H9 (cell line): ENCODE data around the gene SCFD2. TPM values are rescaled to one million over a fixed set of nuclear protein-coding genes. Genes with fewer than 3 reads are reported as not detected.

Experiments used
- DNase-seq: peaks from one replicate; pipeline ENCODE4 v3.0.0-alpha.2; 2017
- H2AFZ ChIP-seq: one replicate; pipeline ENCODE4 v1.6.1; 2013; ENCODE audit warnings: mild to moderate bottlenecking, low read length, control low read depth, moderate library complexity
- H2AK5ac ChIP-seq: 2 replicates; pipeline ENCODE4 v1.6.1; 2013; ENCODE audit warnings: low read length, control low read depth, mixed read lengths; ENCODE audit not compliant: insufficient read length
- H2BK120ac ChIP-seq: one replicate; pipeline ENCODE4 v1.6.1; 2013; ENCODE audit warnings: low read depth, mild to moderate bottlenecking, low read length, control low read depth, inconsistent platforms; ENCODE audit not compliant: poor library complexity, severe bottlenecking
- H2BK12ac ChIP-seq: 2 replicates; pipeline ENCODE4 v1.6.1; 2013; ENCODE audit warnings: low read length, control low read depth, mixed read lengths, low read depth; ENCODE audit not compliant: insufficient read length
- H2BK15ac ChIP-seq: 2 replicates; pipeline ENCODE4 v1.6.1; 2013; ENCODE audit warnings: low read depth, low read length, control low read depth
- H2BK20ac ChIP-seq: one replicate; pipeline ENCODE4 v1.6.1; 2013; ENCODE audit warnings: low read depth, mild to moderate bottlenecking, low read length, control low read depth, inconsistent platforms; ENCODE audit not compliant: poor library complexity, severe bottlenecking
- H2BK5ac ChIP-seq: 2 replicates; pipeline ENCODE4 v1.6.1; 2013; ENCODE audit warnings: low read length, control low read depth, mixed read lengths; ENCODE audit not compliant: insufficient read length
- H3K14ac ChIP-seq: 2 replicates; pipeline ENCODE4 v1.6.1; 2013; ENCODE audit warnings: low read length, control low read depth; ENCODE audit not compliant: insufficient read depth
- H3K18ac ChIP-seq: 2 replicates; pipeline ENCODE4 v1.6.1; 2013; ENCODE audit warnings: low read depth, mild to moderate bottlenecking, mixed read lengths, low read length, control low read depth; ENCODE audit not compliant: insufficient read length
- H3K23ac ChIP-seq: 2 replicates; pipeline ENCODE4 v1.6.1; 2013; ENCODE audit warnings: low read length, control low read depth, mixed read lengths, low read depth; ENCODE audit not compliant: insufficient read length
- H3K23me2 ChIP-seq: 2 replicates; pipeline ENCODE4 v1.6.1; 2013; ENCODE audit warnings: low read depth, mild to moderate bottlenecking, mixed read lengths, low read length, control low read depth; ENCODE audit not compliant: insufficient read length, poor library complexity, severe bottlenecking
- H3K27ac ChIP-seq: 2 replicates; pipeline ENCODE4 v1.5.1; 2013; ENCODE audit warnings: low read length, control low read depth, mixed read lengths, low read depth; ENCODE audit not compliant: insufficient read length
- H3K27me3 ChIP-seq: 2 replicates; pipeline ENCODE4 v1.6.1; 2013; ENCODE audit warnings: low read length, control low read depth, inconsistent platforms; ENCODE audit not compliant: insufficient read depth
- H3K4ac ChIP-seq: 2 replicates; pipeline ENCODE4 v1.6.1; 2013; ENCODE audit warnings: low read depth, mild to moderate bottlenecking, control low read depth, inconsistent platforms, low read length, moderate library complexity
- H3K4me1 ChIP-seq: 2 replicates; pipeline ENCODE4 v1.6.1; 2013; ENCODE audit warnings: low read length, control low read depth, inconsistent platforms; ENCODE audit not compliant: insufficient read depth
- H3K4me2 ChIP-seq: 2 replicates; pipeline ENCODE4 v1.6.1; 2013; ENCODE audit warnings: low read length, control low read depth, mixed read lengths; ENCODE audit not compliant: insufficient read length, insufficient read depth
- H3K56ac ChIP-seq: 2 replicates; pipeline ENCODE4 v1.6.1; 2013; ENCODE audit warnings: low read depth, mild to moderate bottlenecking, mixed read lengths, low read length, control low read depth; ENCODE audit not compliant: insufficient read length
- H3K79me1 ChIP-seq: 2 replicates; pipeline ENCODE4 v1.6.1; 2013; ENCODE audit warnings: low read depth, mild to moderate bottlenecking, moderate library complexity, low read length, control low read depth, inconsistent platforms; ENCODE audit not compliant: insufficient read depth, poor library complexity, severe bottlenecking
- H3K79me2 ChIP-seq: 2 replicates; pipeline ENCODE4 v1.6.1; 2013; ENCODE audit warnings: low read length, control low read depth, inconsistent platforms; ENCODE audit not compliant: insufficient read depth
- H3K9ac ChIP-seq: 2 replicates; pipeline ENCODE4 v1.6.1; 2013; ENCODE audit warnings: low read length, control low read depth, mixed read lengths; ENCODE audit not compliant: insufficient read length; ENCODE audit errors: extremely low read depth
- H3K9me3 ChIP-seq: one replicate; pipeline ENCODE4 v1.6.1; 2013; ENCODE audit warnings: low read depth, low read length, inconsistent platforms; ENCODE audit not compliant: control insufficient read depth
- H3T11ph ChIP-seq: one replicate; pipeline ENCODE4 v1.6.1; 2013; ENCODE audit warnings: mild to moderate bottlenecking, low read length, control low read depth, inconsistent platforms
- H4K20me1 ChIP-seq: one replicate; pipeline ENCODE4 v1.6.1; 2013; ENCODE audit not compliant: control insufficient read depth, insufficient read length, insufficient read depth
- H4K5ac ChIP-seq: 2 replicates; pipeline ENCODE4 v1.6.1; 2013; ENCODE audit warnings: low read depth, mild to moderate bottlenecking, mixed read lengths, low read length, control low read depth; ENCODE audit not compliant: insufficient read length
- H4K8ac ChIP-seq: replicated peaks from 2 replicates; pipeline ENCODE4 v1.6.1; 2013; ENCODE audit warnings: low read length, control low read depth, mixed read lengths, low read depth; ENCODE audit not compliant: insufficient read length
- H4K91ac ChIP-seq: 2 replicates; pipeline ENCODE4 v1.6.1; 2013; ENCODE audit warnings: low read depth, mild to moderate bottlenecking, moderate library complexity, mixed read lengths, low read length, control low read depth; ENCODE audit not compliant: insufficient read length
- H3K27ac Mint-ChIP-seq, 3 experiments: 2 replicates in 2 of 3; 3 replicates in 1 of 3; pipeline ENCODE4 v1.8.0; 2020 to 2021; ENCODE audit warnings: mixed read lengths in 3 of 3, mild to moderate bottlenecking in 1 of 3, moderate library complexity in 1 of 3
- H3K27me3 Mint-ChIP-seq: 2 replicates; pipeline ENCODE4 v1.8.0; 2021; ENCODE audit warnings: low read depth, mild to moderate bottlenecking, moderate library complexity, mixed read lengths
- H3K36me3 Mint-ChIP-seq, 3 experiments: 2 replicates in 2 of 3; 3 replicates in 1 of 3; pipeline ENCODE4 v1.8.0; 2020 to 2021; ENCODE audit warnings: low read depth in 3 of 3, mixed read lengths in 3 of 3; ENCODE audit not compliant: insufficient read depth in 1 of 3
- H3K4me1 Mint-ChIP-seq, 2 experiments: 2 replicates each; pipeline ENCODE4 v1.8.0; 2020; ENCODE audit warnings: mixed read lengths in 2 of 2
- H3K4me3 Mint-ChIP-seq, 2 experiments: 2 replicates in 1 of 2; 3 replicates in 1 of 2; pipeline ENCODE4 v1.8.0; 2020 to 2021; ENCODE audit warnings: mild to moderate bottlenecking in 2 of 2, mixed read lengths in 2 of 2, moderate library complexity in 1 of 2
- H3K9me3 Mint-ChIP-seq, 2 experiments: 2 replicates in 1 of 2; 3 replicates in 1 of 2; pipeline ENCODE4 v1.8.0; 2020; ENCODE audit warnings: mild to moderate bottlenecking in 2 of 2, mixed read lengths in 2 of 2, moderate library complexity in 1 of 2
- CTCF ChIP-seq: fragments of 200-600 bp; sonication (generic); conservative IDR thresholded peaks from 3 replicates; pipeline ENCODE4 v1.8.0; 2021; ENCODE audit warnings: antibody characterized with exemption, mild to moderate bottlenecking
- WGBS: extraction: QIAGEN DNeasy Blood & Tissue Kit; methylation state at CpG from one replicate; pipeline ENCODE4 v1.1.7; 2013; ENCODE audit warnings: missing lambda C conversion rate, low lambda C conversion rate, mixed read lengths; ENCODE audit not compliant: insufficient read length; ENCODE audit errors: extremely low coverage; 5-methylcytosine and 5-hydroxymethylcytosine counted together
- total RNA-seq: library from RNA; stranded (reverse); gene quantifications from 2 replicates; pipeline ENCODE4 v1.2.1, GENCODE V29; 2021

The SCFD2 gene
- total RNA-seq, 1 experiment from 2014 or later = 10.1 TPM

- no CpG with 5 or more reads among the region's 1 CpG for WGBS
- Histone ChIP-seq H2AFZ (no peak overlapping the region), H4K5ac (no peak overlapping the region), H2BK120ac (no peak overlapping the region), H3K4me2 (no peak overlapping the region), H2BK20ac (no peak overlapping the region), H2BK15ac (no peak overlapping the region), H2AK5ac (no peak overlapping the region), H3K79me1 (no peaks in the 10 kb centered on the region), H3K79me2 (no peaks in the 10 kb centered on the region), H3K4me1 (no peaks in the 10 kb centered on the region), H3K14ac (no peak overlapping the region), H2BK12ac (no peak overlapping the region), H3K9ac (no peak overlapping the region), H2BK5ac (no peak overlapping the region), H3K56ac (no peak overlapping the region), H3T11ph (no peak overlapping the region), H4K20me1 (no peaks in the 10 kb centered on the region), H3K4ac (no peak overlapping the region), H3K27me3 (no peaks in the 10 kb centered on the region), H3K23me2 (no peaks in the 10 kb centered on the region), H4K8ac (no peak overlapping the region), H3K18ac (no peak overlapping the region), H3K27ac (no peak overlapping the region), H3K23ac (no peak overlapping the region), H4K91ac (no peak overlapping the region), H3K9me3 (no peaks in the 10 kb centered on the region)
- H3K4me1 Mint-ChIP-seq = peaks cover 4 to 11% of the 10 kb centered on the region in 2 experiments
- no peak for DNase-seq
- H3K36me3 Mint-ChIP-seq = peaks cover 4 to 6% (median 4%) of the 10 kb centered on the region in 3 experiments; a peak in 5 of 7 replicates
- no peak overlapping the region for H3K4me3 Mint-ChIP-seq
- no peak overlapping the region for H3K27ac Mint-ChIP-seq
- no peaks in the 10 kb centered on the region; the same call in 1 of the 2 replicates for H3K27me3 Mint-ChIP-seq
- H3K9me3 Mint-ChIP-seq = peaks cover 12 to 22% of the 10 kb centered on the region in 2 experiments
- no peak for TF ChIP-seq CTCF
These were observed 471.4 kb downstream of the SCFD2 start for GRCh38 chr4:52894443-52894842.
